Activated T-helper 1 cell treated with Interleukin-2 at 50 U/mL for 16 hours (primary cell): Measurements from ENCODE around the gene PEX19.

Experiments used
- DNase-seq: peaks from one replicate; pipeline ENCODE4 v3.0.0-alpha.2; 2020; ENCODE audit warnings: low read depth

PEX19 gene

DNA sequence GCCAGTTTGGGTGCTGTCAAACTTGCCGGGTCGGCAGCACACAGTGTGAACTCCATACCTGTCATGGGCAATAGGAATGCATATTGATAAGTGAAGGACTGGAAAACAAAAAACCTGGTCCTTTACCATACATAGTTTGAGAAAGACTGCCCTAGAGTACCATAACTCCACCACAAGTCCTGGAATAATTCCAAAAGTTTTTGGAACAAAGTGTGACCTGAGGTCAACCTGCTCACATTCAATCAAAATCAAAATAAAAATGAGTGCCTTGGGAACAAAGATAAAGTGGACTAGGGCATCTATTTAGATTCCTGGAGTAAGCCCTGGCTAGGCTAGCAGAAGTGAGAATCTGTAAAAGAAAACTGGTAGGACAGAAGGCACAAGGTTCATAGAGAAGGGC is 7.6 kb downstream of the PEX19 start:
- no peak for DNase-seq

- no peak for DNase-seq
These were observed 13.9 kb downstream of the PEX19 start for GRCh38 chr1:160271025-160271424.

GRCh38 chr1:160267284-160267991 is 17.5 kb downstream of the PEX19 start:
- no peak for DNase-seq

- no peak for DNase-seq
These were observed 20.1 kb downstream of the PEX19 start for GRCh38 chr1:160264795-160265307.

- peak; percentile 95 for DNase-seq
These were observed 22.8 kb downstream of the PEX19 start, which contains the start of gene DCAF8 for GRCh38 chr1:160261893-160262794. Gene DCAF8, minus strand, starts transcription at chr1:160262549. Its CDS starts 18,541 bp downstream, at chr1:160244008.

DNA sequence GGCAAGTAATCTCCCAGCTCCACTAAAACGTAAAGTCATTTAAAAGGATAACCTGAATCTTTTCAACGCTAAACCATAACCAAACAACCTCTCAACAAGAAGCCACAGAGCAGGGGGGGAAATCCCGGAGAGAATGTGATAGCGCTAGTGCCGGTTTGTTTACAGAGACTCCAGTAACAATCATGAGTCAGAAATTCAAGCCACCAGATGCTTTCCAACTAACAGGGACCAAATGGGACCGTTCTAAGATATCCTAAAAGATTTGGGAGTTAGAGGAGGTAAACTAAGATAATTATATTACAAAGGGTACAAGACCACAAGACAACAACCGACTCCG is 23.4 kb downstream of the PEX19 start:
- peak; percentile 51 for DNase-seq

DNA sequence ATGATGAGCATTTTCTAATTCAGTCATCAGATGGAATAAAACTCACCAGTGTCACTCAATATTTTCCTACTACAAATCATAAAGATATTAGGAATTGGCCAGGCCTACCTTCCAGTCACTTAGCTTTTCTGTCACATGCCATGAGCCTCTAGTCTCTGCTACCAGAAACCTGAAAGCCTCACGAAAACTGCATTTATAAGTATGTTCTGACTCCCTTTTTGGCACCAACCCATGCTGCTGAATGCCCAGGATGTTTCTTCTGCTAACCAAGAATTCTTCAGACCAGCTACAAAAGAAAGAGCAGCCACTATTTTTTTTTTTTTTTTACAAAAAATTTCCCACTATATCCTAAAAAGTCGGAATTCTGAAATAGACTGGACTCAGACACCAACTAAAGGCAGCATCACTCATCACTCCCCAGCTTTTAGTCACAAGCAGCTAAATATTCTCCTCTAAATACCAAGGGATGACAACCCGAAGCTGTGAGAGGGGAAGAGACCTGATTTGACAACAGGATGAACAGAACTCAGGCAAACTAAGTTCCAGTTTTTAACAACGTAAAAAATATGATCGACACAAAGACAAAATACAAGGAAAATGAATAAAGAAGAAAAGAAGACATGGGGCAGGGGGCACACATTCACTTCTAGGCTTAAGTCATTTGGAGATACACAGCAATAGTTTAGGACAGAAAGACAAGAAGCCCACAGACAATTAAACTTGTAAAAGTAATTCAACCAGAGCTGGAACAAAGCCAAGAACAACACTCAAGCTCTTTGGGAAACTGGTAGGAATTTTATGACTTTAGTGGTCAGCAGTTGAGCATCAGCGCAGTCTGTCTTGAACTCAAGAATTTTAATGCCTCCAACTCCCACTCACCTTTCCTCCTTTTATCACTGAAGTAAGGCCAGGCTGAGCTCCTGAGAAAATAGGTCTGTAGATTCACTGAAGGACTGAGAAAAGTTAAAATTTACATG is 24.2 kb downstream of the PEX19 start:
- no peak for DNase-seq

- DNase-seq: no peak
These were observed 26.6 kb downstream of the PEX19 start for GRCh38 chr1:160258177-160258798.

- DNase-seq: no peak
These were observed 27.4 kb downstream of the PEX19 start for GRCh38 chr1:160257411-160258015.

DNA sequence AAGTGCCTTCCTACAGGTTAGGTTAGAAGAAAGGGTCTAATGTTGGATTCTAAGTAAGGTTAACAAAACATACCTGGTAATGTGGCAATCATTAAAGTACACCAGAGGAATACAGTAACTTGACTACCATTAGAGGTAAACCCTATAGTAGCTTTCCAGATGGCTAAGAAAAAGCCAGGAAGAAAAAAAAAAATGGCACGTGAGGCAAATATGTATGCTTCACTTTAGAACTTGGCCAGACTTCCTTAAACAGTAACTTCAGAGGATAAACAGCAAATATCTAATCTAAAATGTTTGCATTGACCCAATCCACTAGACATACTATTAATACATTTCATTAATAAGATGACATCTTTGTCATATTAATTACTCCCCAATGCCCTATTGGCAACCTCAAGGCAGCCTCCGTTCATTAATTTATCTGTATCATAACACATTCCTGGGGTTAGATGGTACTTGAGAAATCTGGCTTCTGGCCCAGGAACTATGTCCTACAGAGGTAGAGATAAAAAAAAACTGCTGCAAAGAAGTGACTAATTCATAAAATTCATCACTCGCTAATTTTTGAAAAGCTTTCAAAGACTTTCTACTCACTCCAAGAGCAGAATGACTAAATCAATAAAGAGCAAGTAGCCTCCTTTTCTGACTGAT is 28.4 kb downstream of the PEX19 start:
- DNase-seq: no peak

DNA sequence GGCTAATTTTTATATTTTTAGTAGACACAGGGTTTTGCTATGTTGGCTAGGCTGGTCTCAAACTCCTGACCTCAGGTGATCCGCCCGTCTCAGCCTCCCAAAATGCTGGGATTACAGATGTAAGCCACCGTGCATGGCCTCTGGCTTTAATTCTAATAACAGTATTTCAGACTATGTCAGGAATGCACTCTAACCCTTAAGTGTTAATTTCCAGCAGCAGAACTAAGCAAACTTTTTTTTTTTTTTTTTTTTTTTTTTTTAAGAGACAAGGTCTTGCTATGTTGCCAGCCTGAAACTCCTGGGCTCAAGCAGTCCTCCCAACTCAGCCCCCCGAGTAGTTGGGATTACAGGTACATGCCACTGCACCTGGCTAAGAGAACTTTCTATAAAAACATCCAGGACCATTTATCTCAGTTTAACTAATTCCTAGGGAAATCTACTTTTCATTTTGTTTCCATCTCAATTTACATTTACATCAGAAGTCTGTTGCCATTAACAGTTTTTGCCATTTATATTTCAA is 29.1 kb downstream of the PEX19 start:
- DNase-seq: no peak

DNA sequence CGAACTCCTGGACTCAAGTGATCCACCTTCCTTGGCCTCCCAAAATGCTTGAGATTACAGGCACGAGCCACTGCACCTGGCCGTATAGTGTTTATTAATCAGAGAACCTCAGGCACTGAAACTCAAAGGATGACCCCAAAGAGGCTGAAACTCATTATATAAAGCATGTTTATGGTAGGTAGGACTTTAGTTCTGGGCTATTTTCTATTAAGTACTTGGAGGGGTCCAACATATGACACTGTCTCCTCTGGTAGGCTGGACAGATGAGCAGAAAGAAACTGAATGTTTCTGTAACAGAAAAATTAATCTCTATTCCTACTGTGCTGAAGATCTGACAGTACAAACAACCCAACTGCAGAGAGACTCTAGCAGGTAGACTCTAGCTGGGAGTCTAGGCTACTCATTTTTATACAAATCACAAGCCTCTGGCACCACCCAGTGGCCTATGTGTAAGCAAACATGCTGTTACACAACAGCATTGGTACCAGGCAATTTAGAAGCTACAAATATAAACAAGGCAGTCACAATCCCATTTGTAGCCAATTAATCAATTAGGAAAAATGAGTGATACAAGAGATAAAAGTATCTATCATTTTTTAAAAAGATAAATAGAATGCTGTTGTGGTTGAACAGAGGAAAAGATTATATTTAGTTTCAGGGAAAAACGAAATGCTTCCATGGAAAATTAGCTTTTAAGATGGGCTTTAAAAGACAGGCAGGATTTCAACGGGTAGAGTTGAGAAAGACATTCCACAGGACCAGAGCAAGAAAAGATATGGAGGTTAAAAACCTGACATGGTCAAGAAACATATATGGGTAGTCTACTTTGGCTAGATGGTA is 33.0 kb downstream of the PEX19 start:
- peak; percentile 18 for DNase-seq

- DNase-seq: no peak
These were observed 33.9 kb downstream of the PEX19 start for GRCh38 chr1:160251011-160251410.

DNA sequence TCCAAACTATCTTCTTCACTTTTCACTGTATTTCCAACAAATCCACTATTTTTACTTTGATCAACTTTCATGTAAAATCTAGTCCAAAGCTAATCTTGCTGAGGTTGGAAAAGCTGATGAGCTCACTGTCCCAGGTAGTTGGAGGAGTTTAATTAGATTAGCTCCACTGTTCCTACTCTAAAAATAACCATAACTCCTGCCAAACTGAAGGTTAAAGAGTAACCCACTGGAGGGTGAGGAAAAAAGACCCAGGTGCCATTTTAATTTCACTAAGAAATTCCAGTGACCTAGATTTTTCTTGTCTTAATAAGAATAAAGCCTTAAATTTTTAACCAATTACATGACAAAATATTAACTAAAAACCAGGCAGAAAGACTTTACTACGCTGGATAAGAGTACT is 37.9 kb downstream of the PEX19 start:
- no peak for DNase-seq

GRCh38 chr1:160245434-160245833 is 39.5 kb downstream of the PEX19 start:
- DNase-seq: no peak

DNA sequence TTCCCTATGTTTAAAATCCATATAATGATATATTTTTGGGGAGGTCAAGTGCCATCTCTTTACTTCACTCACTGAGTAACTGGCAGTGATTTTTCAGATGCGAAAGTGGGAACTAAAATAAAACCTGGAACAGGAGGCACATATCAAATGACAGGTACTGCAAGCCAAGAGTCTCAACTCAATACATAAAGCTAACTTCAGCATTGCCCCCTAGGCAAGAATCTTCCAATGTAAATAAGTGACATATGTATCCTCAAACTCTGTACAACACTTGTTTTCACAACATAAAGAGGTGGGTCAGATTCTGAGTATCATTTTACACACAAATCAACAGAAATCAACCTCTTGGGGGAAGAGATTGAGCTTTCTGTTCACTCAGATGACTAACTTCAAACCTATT is 40.7 kb downstream of the PEX19 start:
- DNase-seq: no peak

GRCh38 chr1:160243767-160244166 is 41.2 kb downstream of the PEX19 start:
- DNase-seq: no peak

GRCh38 chr1:160239582-160240299 is 45.2 kb downstream of the PEX19 start:
- no peak for DNase-seq

DNA sequence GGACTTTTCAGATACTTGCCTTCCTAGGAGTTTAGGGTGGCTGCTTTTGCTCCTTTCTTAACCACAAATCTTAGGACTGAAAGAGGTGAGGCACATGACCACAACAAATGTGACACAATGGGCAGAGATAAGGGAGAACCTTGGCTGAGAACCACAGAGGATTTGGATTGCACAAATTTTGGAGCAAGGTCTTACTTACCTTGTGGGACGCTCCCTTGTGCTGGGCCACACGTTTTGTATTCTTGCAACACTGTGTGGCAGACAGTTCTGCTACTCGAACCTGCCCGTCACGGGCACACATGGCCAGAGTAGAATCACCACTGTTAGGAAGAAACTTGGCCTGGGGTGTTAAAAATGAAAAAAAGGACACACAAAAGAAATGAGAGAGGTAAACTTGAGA is 46.5 kb downstream of the PEX19 start:
- no peak for DNase-seq
